Endothelial cell (in vitro differentiated cells): ENCODE data around the gene SNRPB. TPM values are rescaled to one million over a fixed set of nuclear protein-coding genes. Genes with fewer than 3 reads are reported as not detected.

Experiments used
- DNase-seq: peaks from one replicate; pipeline ENCODE4 v3.0.0; 2021; ENCODE audit warnings: low spot score
- H3K27ac Mint-ChIP-seq: one replicate; pipeline ENCODE4 v1.8.0; 2021; ENCODE audit warnings: mixed read lengths, inconsistent platforms; ENCODE audit not compliant: unreplicated experiment
- H3K27me3 Mint-ChIP-seq: one replicate; pipeline ENCODE4 v1.8.0; 2021; ENCODE audit warnings: mild to moderate bottlenecking, moderate library complexity, mixed read lengths, inconsistent platforms; ENCODE audit not compliant: unreplicated experiment
- H3K36me3 Mint-ChIP-seq: one replicate; pipeline ENCODE4 v1.8.0; 2021; ENCODE audit warnings: mild to moderate bottlenecking, low read depth, mixed read lengths, inconsistent platforms; ENCODE audit not compliant: unreplicated experiment
- H3K4me1 Mint-ChIP-seq: one replicate; pipeline ENCODE4 v1.8.0; 2021; ENCODE audit warnings: mild to moderate bottlenecking, mixed read lengths, inconsistent platforms; ENCODE audit not compliant: unreplicated experiment
- H3K4me3 Mint-ChIP-seq: one replicate; pipeline ENCODE4 v1.8.0; 2021; ENCODE audit warnings: mild to moderate bottlenecking, mixed read lengths, inconsistent platforms; ENCODE audit not compliant: unreplicated experiment
- H3K9me3 Mint-ChIP-seq: one replicate; pipeline ENCODE4 v1.8.0; 2021; ENCODE audit warnings: mixed read lengths, inconsistent platforms; ENCODE audit not compliant: unreplicated experiment
- CTCF ChIP-seq: fragments of 200-600 bp; sonication (generic); IDR thresholded peaks from one replicate; pipeline ENCODE4 v1.5.0; 2021; ENCODE audit warnings: antibody characterized with exemption; ENCODE audit not compliant: unreplicated experiment
- total RNA-seq: library from RNA; stranded (reverse); fragmentation: NEBNext Ultra II Directional; extraction: Animal tissue kit (Norgen Biotek cat#: 25700); gene quantifications from one replicate; pipeline ENCODE4 v1.2.1, GENCODE V29; 2021; ENCODE audit not compliant: unreplicated experiment

The SNRPB gene
- total RNA-seq, 1 donor from 2014 or later, result 195 TPM

GRCh38 chr20:2451939-2452732 is 18.5 kb downstream of the SNRPB start:
- TF ChIP-seq CTCF, result peak; percentile 89
- peak overlapping the region; percentile 86 for H3K27ac Mint-ChIP-seq
- H3K36me3 Mint-ChIP-seq, result no peaks in the 10 kb centered on the region
- DNase-seq, result peak; percentile 89
- no peaks in the 10 kb centered on the region for H3K9me3 Mint-ChIP-seq
- no peak overlapping the region for H3K4me3 Mint-ChIP-seq
- peaks cover 2% of the 10 kb centered on the region for H3K27me3 Mint-ChIP-seq
- peaks cover 25% of the 10 kb centered on the region for H3K4me1 Mint-ChIP-seq

GRCh38 chr20:2451422-2451821 is 19.2 kb downstream of the SNRPB start:
- Mint-ChIP-seq H3K27me3 (peaks cover 2% of the 10 kb centered on the region), H3K9me3 (no peaks in the 10 kb centered on the region), H3K4me3 (no peak overlapping the region), H3K4me1 (peaks cover 25% of the 10 kb centered on the region), H3K27ac (no peak overlapping the region), H3K36me3 (no peaks in the 10 kb centered on the region)
- no peak for DNase-seq
- no peak for TF ChIP-seq CTCF

GRCh38 chr20:2449386-2449785 is 21.2 kb downstream of the SNRPB start:
- Mint-ChIP-seq H3K36me3 (no peaks in the 10 kb centered on the region), H3K9me3 (no peaks in the 10 kb centered on the region), H3K27ac (no peak overlapping the region), H3K27me3 (peaks cover 1% of the 10 kb centered on the region), H3K4me1 (peaks cover 14% of the 10 kb centered on the region), H3K4me3 (no peak overlapping the region)
- no peak for DNase-seq
- TF ChIP-seq CTCF, result no peak

GRCh38 chr20:2446845-2447244 is 23.7 kb downstream of the SNRPB start:
- H3K27me3 Mint-ChIP-seq, result no peaks in the 10 kb centered on the region
- H3K36me3 Mint-ChIP-seq, result no peaks in the 10 kb centered on the region
- no peak for DNase-seq
- H3K27ac Mint-ChIP-seq, result no peak overlapping the region
- no peak overlapping the region for H3K4me3 Mint-ChIP-seq
- TF ChIP-seq CTCF, result no peak
- no peaks in the 10 kb centered on the region for H3K9me3 Mint-ChIP-seq
- no peaks in the 10 kb centered on the region for H3K4me1 Mint-ChIP-seq

- H3K27me3 Mint-ChIP-seq, result peaks cover 7% of the 10 kb centered on the region
- TF ChIP-seq CTCF, result no peak
Measured at GRCh38 chr20:2431185-2431584, 39.4 kb downstream of the SNRPB start.

More at GRCh38 chr20:2431185-2431584, 39.4 kb downstream of the SNRPB start:
- H3K4me3 Mint-ChIP-seq, result no peak overlapping the region
- no peak for DNase-seq
- H3K27ac Mint-ChIP-seq, result peak overlapping the region; percentile 1
- H3K9me3 Mint-ChIP-seq, result no peaks in the 10 kb centered on the region
- no peaks in the 10 kb centered on the region for H3K36me3 Mint-ChIP-seq
- H3K4me1 Mint-ChIP-seq, result no peaks in the 10 kb centered on the region
